ENCODE measurements around the gene TEX11.

GRCh38 chrX:70527053-70527452 lies 381.5 kb downstream of the TEX11 start:
- TF ChIP-seq, protein P1, sequence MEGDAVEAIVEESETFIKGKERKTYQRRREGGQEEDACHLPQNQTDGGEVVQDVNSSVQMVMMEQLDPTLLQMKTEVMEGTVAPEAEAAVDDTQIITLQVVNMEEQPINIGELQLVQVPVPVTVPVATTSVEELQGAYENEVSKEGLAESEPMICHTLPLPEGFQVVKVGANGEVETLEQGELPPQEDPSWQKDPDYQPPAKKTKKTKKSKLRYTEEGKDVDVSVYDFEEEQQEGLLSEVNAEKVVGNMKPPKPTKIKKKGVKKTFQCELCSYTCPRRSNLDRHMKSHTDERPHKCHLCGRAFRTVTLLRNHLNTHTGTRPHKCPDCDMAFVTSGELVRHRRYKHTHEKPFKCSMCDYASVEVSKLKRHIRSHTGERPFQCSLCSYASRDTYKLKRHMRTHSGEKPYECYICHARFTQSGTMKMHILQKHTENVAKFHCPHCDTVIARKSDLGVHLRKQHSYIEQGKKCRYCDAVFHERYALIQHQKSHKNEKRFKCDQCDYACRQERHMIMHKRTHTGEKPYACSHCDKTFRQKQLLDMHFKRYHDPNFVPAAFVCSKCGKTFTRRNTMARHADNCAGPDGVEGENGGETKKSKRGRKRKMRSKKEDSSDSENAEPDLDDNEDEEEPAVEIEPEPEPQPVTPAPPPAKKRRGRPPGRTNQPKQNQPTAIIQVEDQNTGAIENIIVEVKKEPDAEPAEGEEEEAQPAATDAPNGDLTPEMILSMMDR (optimal IDR thresholded peaks at IDR 0.05 in 1 of 3, IDR thresholded peaks at IDR 0.05 in 1 of 3, conservative IDR thresholded peaks at IDR 0.05 in 1 of 3; ENCODE audit: extremely low read depth in 1 of 3, insufficient read depth in 2 of 3, low read length in 3 of 3), result no peak
- no peak for TF ChIP-seq EZH2 (IDR thresholded peaks at IDR 0.05; ENCODE audit: low read length)
